Ishikawa (cell line): ENCODE results near the gene XIRP2.

Experiments
- CEBPB ChIP-seq: IDR thresholded peaks from 2 replicates; pipeline ENCODE4 v1.6.1; 2012
- CREB1 ChIP-seq: IDR thresholded peaks from 2 replicates; pipeline ENCODE4 v1.6.1; 2012; ENCODE audit warnings: low read depth
- EGR1 ChIP-seq: IDR thresholded peaks from 2 replicates; pipeline ENCODE4 v1.6.1; 2012
- EP300 ChIP-seq: IDR thresholded peaks from 2 replicates; pipeline ENCODE4 v1.6.1; 2012; ENCODE audit warnings: borderline replicate concordance
- FOXM1 ChIP-seq: IDR thresholded peaks from 2 replicates; pipeline ENCODE4 v1.6.1; 2012; ENCODE audit warnings: low read depth, borderline replicate concordance
- NFIC ChIP-seq: IDR thresholded peaks from 2 replicates; pipeline ENCODE4 v1.6.1; 2012
- RAD21 ChIP-seq: IDR thresholded peaks from 2 replicates; pipeline ENCODE4 v1.6.1; 2012; ENCODE audit warnings: low read depth
- TAF1 ChIP-seq: IDR thresholded peaks from 2 replicates; pipeline ENCODE4 v1.6.1; 2012; ENCODE audit warnings: low read depth, mild to moderate bottlenecking
- TCF12 ChIP-seq: IDR thresholded peaks from 2 replicates; pipeline ENCODE4 v1.6.1; 2012; ENCODE audit warnings: low read depth
- TEAD4 ChIP-seq: IDR thresholded peaks from 2 replicates; pipeline ENCODE4 v1.6.1; 2012
- YY1 ChIP-seq: IDR thresholded peaks from 2 replicates; pipeline ENCODE4 v1.6.1; 2012; ENCODE audit warnings: low read depth
- ZBTB7A ChIP-seq: IDR thresholded peaks from 2 replicates; pipeline ENCODE4 v1.6.1; 2012; ENCODE audit warnings: low read depth
- TF ChIP-seq, protein P1 (sequence below): IDR thresholded peaks from 2 replicates; pipeline ENCODE4 v1.6.1; 2012
- TF ChIP-seq, protein P2 (sequence below): IDR thresholded peaks from 2 replicates; pipeline ENCODE4 v1.6.1; 2012; ENCODE audit warnings: low read depth, mild to moderate bottlenecking
- TF ChIP-seq, protein P3 (sequence below): IDR thresholded peaks from 2 replicates; pipeline ENCODE4 v1.6.1; 2012

The XIRP2 gene

DNA sequence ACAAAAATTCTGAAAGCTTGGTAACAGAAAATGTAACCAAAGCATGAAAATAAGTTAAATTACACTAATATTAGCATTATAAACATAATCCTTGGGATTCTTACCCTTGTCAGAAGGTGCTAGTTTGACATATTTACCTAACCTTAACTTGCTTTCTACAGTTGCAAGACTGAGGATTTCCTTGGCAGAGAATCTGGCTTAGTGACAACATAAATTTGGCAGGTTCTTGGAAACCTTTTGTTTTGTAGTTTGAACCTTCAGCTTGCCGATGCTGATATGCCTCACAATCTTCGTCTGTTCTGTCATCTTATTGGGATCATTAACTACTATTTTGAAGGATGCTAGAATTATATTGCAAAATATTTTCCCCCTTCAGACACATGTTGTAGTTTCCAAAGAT is 3.4 kb downstream of the XIRP2 start:
- TF ChIP-seq CREB1 (no peak), FOXM1 (no peak), YY1 (no peak), EGR1 (no peak), RAD21 (no peak), TCF12 (no peak), TEAD4 (no peak)
- TF ChIP-seq, protein P1, sequence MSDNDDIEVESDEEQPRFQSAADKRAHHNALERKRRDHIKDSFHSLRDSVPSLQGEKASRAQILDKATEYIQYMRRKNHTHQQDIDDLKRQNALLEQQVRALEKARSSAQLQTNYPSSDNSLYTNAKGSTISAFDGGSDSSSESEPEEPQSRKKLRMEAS = no peak

DNA sequence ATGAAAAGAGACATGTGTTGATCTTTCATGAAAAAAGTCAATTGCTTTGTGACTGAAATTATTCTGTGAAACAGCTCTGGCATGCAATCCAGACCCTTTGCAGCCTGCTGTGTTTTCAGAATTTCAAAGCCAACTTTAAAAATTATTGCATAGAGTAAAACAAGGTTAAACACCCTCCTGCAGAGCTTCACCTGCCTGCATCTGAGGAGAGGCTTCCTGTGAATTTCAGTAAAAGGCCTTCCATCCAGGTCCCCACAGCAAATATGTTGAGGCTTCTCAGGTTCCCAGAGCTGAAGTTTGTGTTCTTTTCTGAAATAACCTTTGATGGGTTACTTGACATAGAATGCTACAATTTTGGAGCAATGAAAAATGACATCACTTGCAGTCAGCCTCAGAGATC is 4.1 kb downstream of the XIRP2 start:
- TF ChIP-seq, protein P2, sequence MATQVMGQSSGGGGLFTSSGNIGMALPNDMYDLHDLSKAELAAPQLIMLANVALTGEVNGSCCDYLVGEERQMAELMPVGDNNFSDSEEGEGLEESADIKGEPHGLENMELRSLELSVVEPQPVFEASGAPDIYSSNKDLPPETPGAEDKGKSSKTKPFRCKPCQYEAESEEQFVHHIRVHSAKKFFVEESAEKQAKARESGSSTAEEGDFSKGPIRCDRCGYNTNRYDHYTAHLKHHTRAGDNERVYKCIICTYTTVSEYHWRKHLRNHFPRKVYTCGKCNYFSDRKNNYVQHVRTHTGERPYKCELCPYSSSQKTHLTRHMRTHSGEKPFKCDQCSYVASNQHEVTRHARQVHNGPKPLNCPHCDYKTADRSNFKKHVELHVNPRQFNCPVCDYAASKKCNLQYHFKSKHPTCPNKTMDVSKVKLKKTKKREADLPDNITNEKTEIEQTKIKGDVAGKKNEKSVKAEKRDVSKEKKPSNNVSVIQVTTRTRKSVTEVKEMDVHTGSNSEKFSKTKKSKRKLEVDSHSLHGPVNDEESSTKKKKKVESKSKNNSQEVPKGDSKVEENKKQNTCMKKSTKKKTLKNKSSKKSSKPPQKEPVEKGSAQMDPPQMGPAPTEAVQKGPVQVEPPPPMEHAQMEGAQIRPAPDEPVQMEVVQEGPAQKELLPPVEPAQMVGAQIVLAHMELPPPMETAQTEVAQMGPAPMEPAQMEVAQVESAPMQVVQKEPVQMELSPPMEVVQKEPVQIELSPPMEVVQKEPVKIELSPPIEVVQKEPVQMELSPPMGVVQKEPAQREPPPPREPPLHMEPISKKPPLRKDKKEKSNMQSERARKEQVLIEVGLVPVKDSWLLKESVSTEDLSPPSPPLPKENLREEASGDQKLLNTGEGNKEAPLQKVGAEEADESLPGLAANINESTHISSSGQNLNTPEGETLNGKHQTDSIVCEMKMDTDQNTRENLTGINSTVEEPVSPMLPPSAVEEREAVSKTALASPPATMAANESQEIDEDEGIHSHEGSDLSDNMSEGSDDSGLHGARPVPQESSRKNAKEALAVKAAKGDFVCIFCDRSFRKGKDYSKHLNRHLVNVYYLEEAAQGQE = no peak
- TF ChIP-seq YY1 (no peak), FOXM1 (no peak), TAF1 (no peak), CREB1 (no peak), ZBTB7A (no peak), NFIC (no peak), EP300 (no peak)
- TF ChIP-seq, protein P3, sequence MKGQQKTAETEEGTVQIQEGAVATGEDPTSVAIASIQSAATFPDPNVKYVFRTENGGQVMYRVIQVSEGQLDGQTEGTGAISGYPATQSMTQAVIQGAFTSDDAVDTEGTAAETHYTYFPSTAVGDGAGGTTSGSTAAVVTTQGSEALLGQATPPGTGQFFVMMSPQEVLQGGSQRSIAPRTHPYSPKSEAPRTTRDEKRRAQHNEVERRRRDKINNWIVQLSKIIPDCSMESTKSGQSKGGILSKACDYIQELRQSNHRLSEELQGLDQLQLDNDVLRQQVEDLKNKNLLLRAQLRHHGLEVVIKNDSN = no peak
- TF ChIP-seq, protein P1 = no peak

DNA sequence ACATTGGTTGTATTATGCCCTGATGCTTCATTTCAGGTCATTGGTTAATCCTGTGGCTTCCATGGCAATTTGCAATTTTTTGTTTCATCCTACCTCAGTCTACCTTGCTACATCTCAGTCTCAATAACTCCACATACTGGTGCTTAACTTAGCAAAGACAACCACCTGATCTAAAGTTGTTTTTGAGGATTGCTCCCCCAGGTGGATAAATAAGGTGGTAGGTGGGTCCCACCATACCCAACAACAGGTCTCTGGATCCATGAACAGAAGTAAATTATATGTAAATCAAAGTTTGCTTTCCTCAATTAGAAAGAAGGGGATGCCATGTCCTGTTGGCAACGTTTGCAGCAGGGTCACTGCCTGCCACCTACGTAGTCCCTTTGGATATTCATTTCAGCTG is 7.0 kb downstream of the XIRP2 start:
- TF ChIP-seq EP300 = no peak
- TF ChIP-seq, protein P3 = no peak
- TF ChIP-seq EGR1 = no peak
- TF ChIP-seq TAF1 = no peak
- TF ChIP-seq, protein P1 = no peak
- TF ChIP-seq ZBTB7A = no peak
- no peak for TF ChIP-seq TCF12
- TF ChIP-seq CEBPB = no peak
- TF ChIP-seq NFIC = no peak
- TF ChIP-seq YY1 = no peak
- no peak for TF ChIP-seq FOXM1
- TF ChIP-seq CREB1 = no peak
- TF ChIP-seq, protein P2 = no peak
- TF ChIP-seq RAD21 = no peak
- TF ChIP-seq TEAD4 = no peak

DNA sequence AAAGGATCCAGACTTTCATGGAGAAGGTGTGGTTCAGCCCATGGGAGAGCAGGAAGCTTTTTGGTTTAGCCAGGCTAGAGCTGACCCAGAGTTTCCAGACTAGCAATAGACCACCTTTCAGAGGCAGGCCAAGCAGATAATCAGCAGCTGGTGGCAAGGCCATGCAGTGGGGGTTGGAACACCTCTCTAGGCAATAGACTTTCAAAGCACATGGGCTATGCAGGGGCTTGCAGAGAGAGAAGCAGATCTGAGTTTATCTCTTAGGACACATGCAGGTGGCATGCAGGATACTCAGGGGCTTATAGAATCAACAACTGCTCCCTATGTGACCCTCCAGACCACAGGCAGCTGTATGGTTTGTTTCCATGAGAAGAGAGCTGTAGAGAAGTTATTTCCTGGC is 9.4 kb downstream of the XIRP2 start:
- TF ChIP-seq TEAD4 (no peak), YY1 (no peak), TCF12 (no peak), TAF1 (no peak), EGR1 (no peak)

DNA sequence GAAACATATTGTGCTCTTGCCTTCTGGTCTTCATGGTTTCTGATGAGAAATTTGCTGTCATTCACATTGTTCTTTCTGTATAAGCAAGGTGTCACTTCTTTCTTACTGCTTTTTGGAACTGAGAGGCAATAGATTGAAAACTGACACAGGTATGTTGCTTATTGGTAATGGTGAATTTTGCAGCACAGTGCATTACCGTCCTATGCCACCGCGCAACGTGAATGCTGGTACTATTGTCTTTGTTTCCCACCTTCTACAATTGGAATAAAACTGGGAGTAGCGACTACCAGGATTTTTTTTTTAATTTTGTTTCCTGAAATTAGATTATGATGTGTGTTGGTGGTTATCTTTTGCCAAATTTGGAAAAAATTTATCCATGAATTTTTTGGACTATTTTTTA is 11.4 kb downstream of the XIRP2 start:
- TF ChIP-seq TEAD4 (no peak), YY1 (no peak)

DNA sequence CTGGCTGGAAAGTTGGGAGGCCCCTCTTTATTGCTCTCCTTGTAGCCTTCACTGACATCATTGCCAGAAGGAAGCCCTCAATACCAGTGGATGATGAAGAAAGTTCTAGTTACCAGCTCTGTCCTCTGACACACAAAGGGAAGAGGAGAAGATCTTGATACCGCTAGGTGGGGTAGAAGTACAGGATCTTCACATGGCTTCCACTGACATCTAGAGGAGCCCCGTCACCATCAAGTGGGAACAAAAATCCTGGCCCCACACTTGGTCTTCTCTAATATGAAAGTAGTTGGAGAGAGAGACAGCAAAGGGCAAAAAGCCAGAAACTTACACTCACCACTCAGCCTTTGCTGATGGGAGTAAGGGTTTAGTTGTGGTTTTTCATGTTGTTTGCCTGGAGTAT is 12.4 kb downstream of the XIRP2 start:
- TF ChIP-seq EP300 = no peak
- TF ChIP-seq, protein P2 = no peak
- TF ChIP-seq CEBPB = no peak
